ENCODE data around the gene TMEM212. TPM values are rescaled to one million over a fixed set of nuclear protein-coding genes. Genes with fewer than 3 reads are reported as not detected.
A peak's percentile ranks its signal among the peaks of the same experiment; 100 is the strongest.

Gene TMEM212
- total RNA-seq, 1 donor from 2014 or later: not detected

DNA sequence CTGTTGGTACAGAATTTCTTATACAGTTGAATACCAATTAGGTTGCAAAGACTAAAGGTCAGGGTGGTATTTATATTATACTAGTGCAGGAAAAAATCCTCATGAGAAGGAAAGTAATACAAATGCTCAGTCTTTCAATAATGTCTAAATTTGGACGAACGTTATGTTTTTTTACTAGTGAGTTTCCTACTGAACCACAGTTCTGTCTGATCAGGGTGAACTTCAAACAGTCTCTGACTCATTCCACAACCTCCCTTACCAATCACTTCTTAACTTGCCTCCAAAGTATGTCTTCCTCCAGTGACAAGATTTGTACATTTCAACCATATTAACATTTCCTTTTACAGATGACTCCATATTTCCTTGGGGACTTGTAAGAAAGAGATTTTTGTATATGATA is 3.4 kb downstream of the TMEM212 start:
- H3K27ac ChIP-seq (ENCODE audit: low read depth, low read length): no peak overlapping the region
- H3K27ac Mint-ChIP-seq (ENCODE audit: unreplicated experiment): peak overlapping the region; percentile 55
- H4K20me1 ChIP-seq (ENCODE audit: insufficient read depth, low read length): no peaks in the 10 kb centered on the region
- TF ChIP-seq CTCF (IDR thresholded peaks at IDR 0.05; ENCODE audit: insufficient read depth, low read depth, low read length) (no peak), EZH2 (IDR thresholded peaks at IDR 0.05; ENCODE audit: insufficient read depth, low read length) (no peak)
- H3K36me3 ChIP-seq (ENCODE audit: insufficient read depth, low read length): no peaks in the 10 kb centered on the region
- no peaks in the 10 kb centered on the region for H3K27me3 Mint-ChIP-seq (ENCODE audit: low read depth, unreplicated experiment)
- H3K9ac ChIP-seq (ENCODE audit: low read length): no peak overlapping the region
- H3K4me3 ChIP-seq (ENCODE audit: insufficient read depth, low read depth, low read length): no peak overlapping the region
- no peak overlapping the region for H3K4me3 Mint-ChIP-seq (ENCODE audit: unreplicated experiment)
- no peak overlapping the region for H2AFZ ChIP-seq (ENCODE audit: low read depth, low read length)
- H3K4me2 ChIP-seq (ENCODE audit: low read length): peak overlapping the region; percentile 39
- H3K4me1 Mint-ChIP-seq (ENCODE audit: low read depth, unreplicated experiment): peaks cover 43% of the 10 kb centered on the region
- H3K9me3 Mint-ChIP-seq (ENCODE audit: unreplicated experiment): no peaks in the 10 kb centered on the region
- H3K36me3 Mint-ChIP-seq (ENCODE audit: low read depth, unreplicated experiment): peaks cover 3% of the 10 kb centered on the region
- FAIRE-seq (no peak), DNase-seq (ENCODE audit: low read depth) (peak; percentile 78)
- H3K27me3 ChIP-seq (ENCODE audit: insufficient read depth, low read length): no peaks in the 10 kb centered on the region
- H3K4me1 ChIP-seq (ENCODE audit: insufficient read depth, low read length): peaks cover 31% of the 10 kb centered on the region
- H3K9me3 ChIP-seq (ENCODE audit: insufficient read depth, low read depth, low read length): no peaks in the 10 kb centered on the region
- no peaks in the 10 kb centered on the region for H3K79me2 ChIP-seq (ENCODE audit: insufficient read depth, low read length)

DNA sequence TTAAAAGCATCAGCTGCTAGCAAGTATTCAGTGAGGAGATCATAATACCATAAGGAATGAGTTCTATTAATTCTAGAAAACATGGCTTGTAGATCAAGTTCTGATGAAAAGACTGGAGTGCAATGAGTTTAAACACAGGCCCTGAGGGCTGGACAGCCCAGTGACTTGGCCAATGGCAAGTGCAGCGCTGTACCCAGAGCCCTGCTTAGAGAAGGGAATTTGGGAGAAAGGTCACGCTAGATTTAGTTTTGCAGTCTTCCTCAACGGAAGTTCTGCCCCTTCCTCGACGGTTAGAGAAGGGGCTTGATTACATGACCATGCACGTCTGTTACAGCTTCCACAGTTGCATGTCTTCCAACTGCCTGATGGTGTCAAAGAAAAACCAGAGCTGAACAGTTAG is 4.0 kb downstream of the TMEM212 start:
- TF ChIP-seq EZH2 (IDR thresholded peaks at IDR 0.05; ENCODE audit: insufficient read depth, low read length) (no peak), CTCF (IDR thresholded peaks at IDR 0.05; ENCODE audit: insufficient read depth, low read depth, low read length) (no peak)
- H2AFZ ChIP-seq (ENCODE audit: low read depth, low read length): no peak overlapping the region
- no peaks in the 10 kb centered on the region for H3K9me3 Mint-ChIP-seq (ENCODE audit: unreplicated experiment)
- H3K4me3 ChIP-seq (ENCODE audit: insufficient read depth, low read depth, low read length): no peak overlapping the region
- no peaks in the 10 kb centered on the region for H3K36me3 ChIP-seq (ENCODE audit: insufficient read depth, low read length)
- peaks cover 3% of the 10 kb centered on the region for H3K36me3 Mint-ChIP-seq (ENCODE audit: low read depth, unreplicated experiment)
- no peak overlapping the region for H3K9ac ChIP-seq (ENCODE audit: low read length)
- no peaks in the 10 kb centered on the region for H3K79me2 ChIP-seq (ENCODE audit: insufficient read depth, low read length)
- FAIRE-seq (no peak), DNase-seq (ENCODE audit: low read depth) (no peak)
- H3K27ac Mint-ChIP-seq (ENCODE audit: unreplicated experiment): peak overlapping the region; percentile 55
- H3K4me1 ChIP-seq (ENCODE audit: insufficient read depth, low read length): peaks cover 26% of the 10 kb centered on the region
- no peak overlapping the region for H3K4me3 Mint-ChIP-seq (ENCODE audit: unreplicated experiment)
- no peaks in the 10 kb centered on the region for H3K27me3 ChIP-seq (ENCODE audit: insufficient read depth, low read length)
- H3K4me1 Mint-ChIP-seq (ENCODE audit: low read depth, unreplicated experiment): peaks cover 37% of the 10 kb centered on the region
- H3K27me3 Mint-ChIP-seq (ENCODE audit: low read depth, unreplicated experiment): no peaks in the 10 kb centered on the region
- peak overlapping the region; percentile 39 for H3K4me2 ChIP-seq (ENCODE audit: low read length)
- H3K27ac ChIP-seq (ENCODE audit: low read depth, low read length): no peak overlapping the region
- no peaks in the 10 kb centered on the region for H4K20me1 ChIP-seq (ENCODE audit: insufficient read depth, low read length)
- H3K9me3 ChIP-seq (ENCODE audit: insufficient read depth, low read depth, low read length): no peaks in the 10 kb centered on the region

DNA sequence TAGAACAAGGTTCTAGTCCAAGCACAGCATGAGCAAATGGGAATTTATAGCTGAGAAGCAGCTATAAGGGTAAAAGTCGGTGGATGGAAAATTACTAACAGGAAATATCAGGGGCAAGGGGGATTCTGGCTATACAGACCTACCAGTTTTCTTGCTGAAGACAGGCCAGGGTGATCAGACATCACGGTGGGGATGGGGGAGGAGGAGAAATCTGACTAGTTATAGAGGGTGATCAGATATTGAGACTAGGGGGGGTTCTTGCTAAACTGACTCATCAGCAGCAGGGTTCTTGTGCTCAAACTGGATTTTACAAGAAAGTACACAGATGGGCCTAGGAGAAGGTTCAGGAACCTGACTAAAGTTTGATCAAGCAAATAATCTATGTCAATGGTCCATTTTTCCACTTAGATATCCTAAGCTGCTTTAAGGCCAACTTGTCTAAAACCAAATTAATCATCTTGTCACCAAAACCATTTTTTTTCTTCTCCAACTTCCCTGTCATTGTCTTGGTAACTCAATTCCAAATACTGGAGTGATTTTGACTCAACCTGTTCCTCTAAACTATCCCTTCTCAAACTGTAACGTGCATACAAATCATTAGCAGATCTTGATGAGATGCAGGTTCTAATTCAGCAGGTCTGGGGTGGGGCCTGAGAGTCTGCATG is 4.6 kb downstream of the TMEM212 start:
- H3K9me3 ChIP-seq (ENCODE audit: insufficient read depth, low read depth, low read length): no peaks in the 10 kb centered on the region
- DNase-seq (ENCODE audit: low read depth) (no peak), FAIRE-seq (no peak)
- no peaks in the 10 kb centered on the region for H3K36me3 ChIP-seq (ENCODE audit: insufficient read depth, low read length)
- TF ChIP-seq CTCF (IDR thresholded peaks at IDR 0.05; ENCODE audit: insufficient read depth, low read depth, low read length): no peak
- no peak for TF ChIP-seq EZH2 (IDR thresholded peaks at IDR 0.05; ENCODE audit: insufficient read depth, low read length)
- no peaks in the 10 kb centered on the region for H3K79me2 ChIP-seq (ENCODE audit: insufficient read depth, low read length)
- Mint-ChIP-seq H3K4me3 (ENCODE audit: unreplicated experiment) (no peak overlapping the region), H3K36me3 (ENCODE audit: low read depth, unreplicated experiment) (peaks cover 3% of the 10 kb centered on the region), H3K9me3 (ENCODE audit: unreplicated experiment) (no peaks in the 10 kb centered on the region), H3K27me3 (ENCODE audit: low read depth, unreplicated experiment) (no peaks in the 10 kb centered on the region), H3K4me1 (ENCODE audit: low read depth, unreplicated experiment) (peaks cover 37% of the 10 kb centered on the region), H3K27ac (ENCODE audit: unreplicated experiment) (no peak overlapping the region)
- H2AFZ ChIP-seq (ENCODE audit: low read depth, low read length): no peak overlapping the region
- no peaks in the 10 kb centered on the region for H4K20me1 ChIP-seq (ENCODE audit: insufficient read depth, low read length)
- no peaks in the 10 kb centered on the region for H3K27me3 ChIP-seq (ENCODE audit: insufficient read depth, low read length)
- no peak overlapping the region for H3K27ac ChIP-seq (ENCODE audit: low read depth, low read length)
- H3K9ac ChIP-seq (ENCODE audit: low read length): no peak overlapping the region
- no peak overlapping the region for H3K4me2 ChIP-seq (ENCODE audit: low read length)
- H3K4me3 ChIP-seq (ENCODE audit: insufficient read depth, low read depth, low read length): no peak overlapping the region
- peaks cover 21% of the 10 kb centered on the region for H3K4me1 ChIP-seq (ENCODE audit: insufficient read depth, low read length)
